WERI-Rb-1 (cell line): Measurements from ENCODE around the gene TREH.

Experiments used
- DNase-seq: peaks from one replicate; pipeline ENCODE4 v3.0.0-alpha.2; 2020
- H3K27ac ChIP-seq: fragments of 250-450 bp; sonication (Bioruptor Pico); 2 replicates; pipeline ENCODE4 v1.5.1; 2020; ENCODE audit warnings: mild to moderate bottlenecking, moderate library complexity
- H3K27me3 ChIP-seq: fragments of 250-450 bp; sonication (Bioruptor Pico); 2 replicates; pipeline ENCODE4 v1.5.1; 2021; ENCODE audit warnings: mild to moderate bottlenecking, low read depth, moderate library complexity; ENCODE audit not compliant: insufficient read depth, severe bottlenecking
- H3K36me3 ChIP-seq: fragments of 250-450 bp; sonication (Bioruptor Pico); 2 replicates; pipeline ENCODE4 v1.5.1; 2020; ENCODE audit warnings: mild to moderate bottlenecking, moderate library complexity
- H3K4me3 ChIP-seq: 2 replicates; pipeline ENCODE4 v1.5.1; 2011; ENCODE audit warnings: low read depth, mild to moderate bottlenecking, control low read depth, low read length
- H3K9me3 ChIP-seq: fragments of 250-450 bp; sonication (Bioruptor Pico); 2 replicates; pipeline ENCODE4 v1.5.1; 2021; ENCODE audit warnings: mild to moderate bottlenecking, moderate library complexity; ENCODE audit not compliant: severe bottlenecking
- TF ChIP-seq, protein P1 (sequence below): IDR thresholded peaks from 2 replicates; pipeline ENCODE4 v1.5.1; 2011; ENCODE audit warnings: low read depth, mild to moderate bottlenecking, control low read depth, inconsistent platforms, low read length

TREH gene

DNA sequence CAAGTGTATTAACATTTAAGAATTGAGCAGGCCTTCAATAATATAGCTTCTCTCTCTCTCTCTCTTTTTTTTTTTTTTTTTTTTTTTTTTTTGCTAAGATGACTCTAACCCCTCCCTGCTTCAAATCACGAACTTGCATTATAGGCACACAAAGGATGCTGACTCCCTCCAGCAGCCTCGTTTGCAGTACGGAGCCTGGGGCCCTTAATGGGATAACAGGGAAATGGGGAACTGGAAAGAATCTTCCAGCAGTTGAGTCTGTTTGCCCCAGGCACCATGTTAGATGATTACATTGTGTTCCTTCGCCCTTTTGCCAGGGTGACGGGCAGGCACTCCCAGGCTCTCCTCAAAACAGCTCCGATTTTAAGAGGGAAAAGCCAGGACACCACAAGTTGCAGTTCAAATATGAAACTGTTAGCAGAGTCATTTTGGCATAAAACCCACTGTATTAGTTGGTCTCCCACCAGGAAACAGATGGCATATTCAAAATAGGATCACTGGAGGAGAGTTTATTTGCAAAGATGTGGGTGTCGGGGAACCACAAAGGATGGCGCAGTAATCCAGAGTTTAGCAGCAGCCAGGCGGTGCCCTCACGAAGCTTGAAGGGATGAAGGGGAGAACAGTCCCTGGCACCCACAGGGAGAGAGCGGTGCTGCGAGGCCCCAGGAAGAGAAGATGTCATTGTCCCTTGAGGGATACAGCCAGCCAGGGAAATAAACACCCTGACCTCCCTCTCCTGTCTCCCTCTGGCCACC lies 26.5 kb upstream of the TREH start:
- Histone ChIP-seq H3K4me3 (no peak overlapping the region), H3K36me3 (no peaks in the 10 kb centered on the region), H3K9me3 (no peaks in the 10 kb centered on the region), H3K27ac (no peak overlapping the region), H3K27me3 (no peaks in the 10 kb centered on the region)
- TF ChIP-seq, protein P1, sequence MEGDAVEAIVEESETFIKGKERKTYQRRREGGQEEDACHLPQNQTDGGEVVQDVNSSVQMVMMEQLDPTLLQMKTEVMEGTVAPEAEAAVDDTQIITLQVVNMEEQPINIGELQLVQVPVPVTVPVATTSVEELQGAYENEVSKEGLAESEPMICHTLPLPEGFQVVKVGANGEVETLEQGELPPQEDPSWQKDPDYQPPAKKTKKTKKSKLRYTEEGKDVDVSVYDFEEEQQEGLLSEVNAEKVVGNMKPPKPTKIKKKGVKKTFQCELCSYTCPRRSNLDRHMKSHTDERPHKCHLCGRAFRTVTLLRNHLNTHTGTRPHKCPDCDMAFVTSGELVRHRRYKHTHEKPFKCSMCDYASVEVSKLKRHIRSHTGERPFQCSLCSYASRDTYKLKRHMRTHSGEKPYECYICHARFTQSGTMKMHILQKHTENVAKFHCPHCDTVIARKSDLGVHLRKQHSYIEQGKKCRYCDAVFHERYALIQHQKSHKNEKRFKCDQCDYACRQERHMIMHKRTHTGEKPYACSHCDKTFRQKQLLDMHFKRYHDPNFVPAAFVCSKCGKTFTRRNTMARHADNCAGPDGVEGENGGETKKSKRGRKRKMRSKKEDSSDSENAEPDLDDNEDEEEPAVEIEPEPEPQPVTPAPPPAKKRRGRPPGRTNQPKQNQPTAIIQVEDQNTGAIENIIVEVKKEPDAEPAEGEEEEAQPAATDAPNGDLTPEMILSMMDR = no peak
- DNase-seq = no peak

DNA sequence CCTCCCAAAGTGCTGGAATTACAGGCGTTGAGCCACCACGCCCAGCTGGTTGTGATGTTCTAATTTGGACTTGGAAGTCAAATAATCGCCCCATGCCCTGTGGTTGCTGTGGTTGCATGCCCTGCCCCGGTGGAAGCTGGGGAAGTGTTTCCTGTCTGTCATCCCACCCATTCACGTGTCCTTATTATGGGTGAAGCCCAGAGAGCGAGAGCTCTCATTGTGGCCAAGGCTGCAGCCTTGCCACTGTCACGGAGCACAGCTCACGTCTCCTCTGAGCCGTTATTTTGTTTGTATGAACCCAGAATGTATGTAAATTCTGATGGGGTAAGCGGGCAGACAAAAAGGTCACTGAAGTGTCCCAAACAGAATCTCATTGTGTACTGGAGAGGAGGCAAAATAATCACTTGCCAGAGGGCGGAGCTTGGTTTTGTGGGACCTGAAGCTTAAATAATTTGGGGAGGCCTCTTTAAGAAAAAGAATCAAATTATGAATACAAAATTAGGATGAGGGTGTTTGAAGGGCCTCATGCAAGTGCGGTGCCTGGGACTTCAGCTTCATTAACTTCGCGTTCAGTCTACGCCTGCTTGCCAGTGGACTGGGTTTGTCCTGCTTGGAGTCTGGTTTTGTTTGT lies 25.8 kb upstream of the TREH start:
- no peaks in the 10 kb centered on the region for H3K36me3 ChIP-seq
- H3K27ac ChIP-seq = no peak overlapping the region
- TF ChIP-seq, protein P1 = no peak
- no peaks in the 10 kb centered on the region for H3K9me3 ChIP-seq
- H3K27me3 ChIP-seq = no peaks in the 10 kb centered on the region
- no peak for DNase-seq
- H3K4me3 ChIP-seq = no peak overlapping the region

DNA sequence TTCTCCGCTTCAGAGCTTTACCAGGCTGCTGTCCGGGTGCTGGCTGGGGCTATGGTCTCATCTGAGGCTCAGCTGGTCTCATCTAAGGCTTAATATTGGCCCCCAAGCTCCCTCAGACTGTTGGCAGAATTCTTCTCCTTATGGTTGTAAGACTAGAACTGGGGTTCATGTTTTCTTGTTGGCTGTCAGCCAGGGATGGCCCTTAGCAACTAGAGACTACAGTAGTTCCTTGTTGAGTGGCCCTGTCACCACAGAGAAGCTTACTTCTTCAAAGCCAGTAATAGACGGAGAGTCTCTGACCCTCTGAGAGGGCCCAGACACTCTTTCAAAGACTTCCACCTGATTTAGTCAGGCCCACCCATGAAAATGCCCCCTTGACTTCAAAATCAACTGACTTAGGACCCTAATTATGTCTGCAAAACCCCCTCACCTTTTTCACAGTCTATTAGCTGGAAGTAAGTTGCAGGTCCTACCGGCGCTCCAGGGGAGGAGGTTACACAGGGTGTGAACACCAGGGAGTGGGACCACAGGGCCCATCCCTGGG lies 24.2 kb upstream of the TREH start:
- no peak for DNase-seq
- Histone ChIP-seq H3K27ac (no peak overlapping the region), H3K36me3 (no peaks in the 10 kb centered on the region), H3K27me3 (no peaks in the 10 kb centered on the region), H3K9me3 (no peaks in the 10 kb centered on the region), H3K4me3 (no peak overlapping the region)
- TF ChIP-seq, protein P1 = no peak

DNA sequence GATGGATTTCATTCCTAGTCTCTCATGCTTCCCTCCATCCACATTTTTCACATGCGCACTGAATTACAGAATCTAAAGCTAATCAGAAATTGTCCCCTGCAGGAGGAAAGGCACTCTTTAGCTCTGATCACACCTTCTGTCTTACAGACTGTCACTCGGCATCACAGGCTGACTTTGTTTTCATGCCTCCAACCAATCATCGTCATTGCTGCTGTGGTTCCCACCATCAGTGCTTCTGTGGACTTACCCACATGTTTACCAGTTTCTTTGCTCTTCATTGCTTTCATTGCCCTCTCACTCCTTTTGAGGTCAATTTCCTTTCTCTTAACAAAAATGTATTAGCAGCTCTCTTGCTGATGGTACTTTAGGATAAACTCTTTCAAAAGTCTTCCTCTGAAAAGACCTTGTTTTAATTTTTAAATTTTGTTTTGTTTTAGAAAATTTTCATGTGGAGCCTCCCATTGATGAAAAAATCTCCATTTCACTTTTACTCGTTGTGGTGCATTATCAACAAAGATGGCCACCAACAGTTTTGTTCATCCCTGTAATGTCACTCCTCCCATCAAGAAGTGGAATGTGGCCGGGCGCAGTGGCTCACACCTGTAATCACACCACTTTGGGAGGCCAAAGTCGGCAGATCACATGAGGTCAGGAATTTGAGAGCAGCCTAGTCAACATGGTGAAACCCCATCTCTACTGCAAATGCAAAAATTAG lies 20.2 kb upstream of the TREH start:
- H3K4me3 ChIP-seq = no peak overlapping the region
- no peak overlapping the region for H3K27ac ChIP-seq
- no peaks in the 10 kb centered on the region for H3K9me3 ChIP-seq
- DNase-seq = no peak
- H3K27me3 ChIP-seq = no peaks in the 10 kb centered on the region
- no peaks in the 10 kb centered on the region for H3K36me3 ChIP-seq
- TF ChIP-seq, protein P1 = no peak

DNA sequence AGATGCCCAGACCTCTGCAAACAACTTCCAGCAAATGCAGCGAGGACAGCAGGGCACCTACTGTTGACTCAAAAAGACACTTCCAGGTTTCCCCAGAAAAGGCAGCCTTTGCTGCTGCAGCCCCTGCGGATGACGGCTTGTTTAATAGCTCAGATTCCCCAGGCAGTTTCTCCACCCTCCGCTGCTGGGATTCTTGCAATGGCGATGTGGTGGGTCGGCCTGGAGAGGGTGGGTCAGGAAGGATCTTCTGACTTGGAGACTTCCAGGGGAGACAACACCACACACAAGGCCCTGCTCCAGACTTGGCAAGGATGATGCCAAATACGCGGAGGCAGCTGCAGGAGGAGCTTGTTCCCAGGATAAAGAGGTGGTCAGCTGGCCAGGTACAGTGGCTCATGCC lies 17.9 kb upstream of the TREH start:
- no peak overlapping the region for H3K4me3 ChIP-seq
- no peaks in the 10 kb centered on the region for H3K27me3 ChIP-seq
- no peaks in the 10 kb centered on the region for H3K9me3 ChIP-seq
- no peak for DNase-seq
- H3K27ac ChIP-seq = no peak overlapping the region
- H3K36me3 ChIP-seq = no peaks in the 10 kb centered on the region
- TF ChIP-seq, protein P1 = no peak
